ENCODE measurements around the gene CD83.

Gene CD83

DNA sequence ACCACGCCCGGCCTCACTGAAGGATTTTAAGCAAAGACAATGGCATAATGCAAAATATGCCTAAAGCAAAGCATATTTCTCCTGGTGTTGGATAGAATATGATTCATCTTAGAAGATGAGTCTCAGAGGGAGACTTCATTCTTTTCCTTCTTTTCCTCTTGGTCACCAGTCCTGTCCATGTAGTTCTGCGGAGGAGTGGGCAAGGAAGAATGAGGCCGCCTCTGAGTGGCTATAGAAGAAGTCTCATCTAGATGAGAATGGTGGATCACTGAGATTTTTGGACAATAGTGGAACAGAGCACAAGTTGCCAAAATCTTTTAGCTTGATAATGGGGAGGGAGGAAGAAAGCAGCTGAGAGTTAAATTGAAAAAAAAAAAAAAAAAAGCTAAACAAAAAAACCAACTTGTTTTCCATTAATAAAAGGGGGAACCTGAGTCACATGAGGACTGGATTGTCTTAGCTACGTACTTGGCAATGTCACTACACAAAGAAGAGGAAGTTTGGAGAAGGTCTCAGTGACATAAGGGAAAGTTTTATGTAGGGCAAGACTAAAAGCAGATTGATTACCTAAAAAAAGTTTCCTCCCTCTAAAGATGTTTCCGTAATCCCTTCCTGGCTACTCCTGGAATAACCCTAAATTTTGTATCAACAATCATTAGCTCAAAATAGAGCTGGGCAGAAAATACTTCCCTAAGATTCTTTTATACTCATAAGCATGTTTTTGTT, 6.0 kb downstream of the CD83 start:
- WGBS (ENCODE audit: insufficient coverage, insufficient read length), result no CpG with 5 or more reads among the region's 6 CpGs
- Histone ChIP-seq H3K9me3 (ENCODE audit: control insufficient read depth, insufficient read depth, low read length) (no peaks in the 10 kb centered on the region), H3K36me3 (ENCODE audit: control insufficient read depth, insufficient read depth, low read length) (no peaks in the 10 kb centered on the region), H3K4me1 (ENCODE audit: control insufficient read depth, insufficient read depth, low read length) (no peaks in the 10 kb centered on the region), H3K27ac (ENCODE audit: low read length) (no peak overlapping the region), H3K27me3 (ENCODE audit: control insufficient read depth, insufficient read depth, low read length) (no peaks in the 10 kb centered on the region), H3K4me3 (ENCODE audit: low read length) (no peak overlapping the region)
- no peak for DNase-seq (ENCODE audit: low read depth, low spot score)

DNA sequence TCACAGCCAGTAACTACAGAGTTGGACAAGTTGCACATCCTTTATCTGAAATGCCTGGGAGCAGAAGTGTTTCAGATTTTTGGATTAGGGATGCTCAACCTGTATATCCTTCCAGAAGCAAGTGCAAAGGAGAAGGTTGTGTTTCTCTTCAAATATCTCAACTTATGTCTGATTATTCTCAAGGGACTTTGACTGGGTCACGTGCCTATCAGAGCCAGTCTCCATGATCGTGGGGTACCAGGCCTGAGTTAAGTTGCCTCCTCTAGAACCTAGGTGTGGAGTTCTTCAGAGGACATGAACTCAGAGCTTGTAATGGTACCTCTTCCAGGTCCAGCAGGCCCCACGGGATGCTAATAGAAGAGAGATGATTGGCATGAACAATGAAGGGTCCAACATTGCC, 7.8 kb downstream of the CD83 start:
- Histone ChIP-seq H3K27ac (ENCODE audit: low read length) (no peak overlapping the region), H3K9me3 (ENCODE audit: control insufficient read depth, insufficient read depth, low read length) (no peaks in the 10 kb centered on the region)

GRCh38 chr6:14126191-14126590, 8.6 kb downstream of the CD83 start:
- WGBS (ENCODE audit: insufficient coverage, insufficient read length), result no CpG with 5 or more reads among the region's 5 CpGs

More for the DNA sequence above, 7.8 kb downstream of the CD83 start:
- WGBS (ENCODE audit: insufficient coverage, insufficient read length), result no CpG with 5 or more reads among the region's 3 CpGs
- no peak overlapping the region for H3K4me3 ChIP-seq (ENCODE audit: low read length)
- no peak for DNase-seq (ENCODE audit: low read depth, low spot score)
- H3K27me3 ChIP-seq (ENCODE audit: control insufficient read depth, insufficient read depth, low read length), result no peaks in the 10 kb centered on the region
- no peaks in the 10 kb centered on the region for H3K36me3 ChIP-seq (ENCODE audit: control insufficient read depth, insufficient read depth, low read length)
- peaks cover 2% of the 10 kb centered on the region; the same call in 1 of the 2 replicates for H3K4me1 ChIP-seq (ENCODE audit: control insufficient read depth, insufficient read depth, low read length)

DNA sequence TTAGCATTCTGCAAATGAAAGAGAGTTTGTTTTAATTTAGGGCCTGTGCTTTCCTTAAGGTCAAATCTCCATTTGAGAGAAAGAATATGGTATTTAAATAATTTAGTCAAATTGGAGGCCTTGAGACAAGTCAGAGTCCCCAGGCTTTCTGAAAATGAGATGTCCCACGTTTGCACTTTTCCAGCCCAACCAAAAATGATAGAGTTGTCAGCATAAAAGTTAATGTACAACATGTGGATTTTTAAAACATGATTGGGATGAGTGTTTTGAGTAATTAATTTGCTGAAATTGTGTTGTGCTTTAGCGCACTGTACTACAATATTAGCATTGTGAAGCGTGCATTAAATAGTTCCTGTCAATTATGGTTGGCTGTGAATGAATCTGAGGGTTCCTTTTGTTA, 10.0 kb downstream of the CD83 start:
- H3K36me3 ChIP-seq (ENCODE audit: control insufficient read depth, insufficient read depth, low read length), result no peaks in the 10 kb centered on the region
- H3K4me1 ChIP-seq (ENCODE audit: control insufficient read depth, insufficient read depth, low read length), result peaks cover 2% of the 10 kb centered on the region; the same call in 1 of the 2 replicates
- H3K27ac ChIP-seq (ENCODE audit: low read length), result no peak overlapping the region
- H3K4me3 ChIP-seq (ENCODE audit: low read length), result no peak overlapping the region
- no CpG with 5 or more reads among the region's 3 CpGs for WGBS (ENCODE audit: insufficient coverage, insufficient read length)
- H3K27me3 ChIP-seq (ENCODE audit: control insufficient read depth, insufficient read depth, low read length), result no peaks in the 10 kb centered on the region
- DNase-seq (ENCODE audit: low read depth, low spot score), result no peak
- H3K9me3 ChIP-seq (ENCODE audit: control insufficient read depth, insufficient read depth, low read length), result no peaks in the 10 kb centered on the region

More at GRCh38 chr6:14126191-14126590, 8.6 kb downstream of the CD83 start:
- no peak for DNase-seq (ENCODE audit: low read depth, low spot score)
- H3K4me3 ChIP-seq (ENCODE audit: low read length), result no peak overlapping the region
- no peak overlapping the region for H3K27ac ChIP-seq (ENCODE audit: low read length)
- H3K27me3 ChIP-seq (ENCODE audit: control insufficient read depth, insufficient read depth, low read length), result no peaks in the 10 kb centered on the region
- peaks cover 2% of the 10 kb centered on the region; the same call in 1 of the 2 replicates for H3K4me1 ChIP-seq (ENCODE audit: control insufficient read depth, insufficient read depth, low read length)
- no peaks in the 10 kb centered on the region for H3K36me3 ChIP-seq (ENCODE audit: control insufficient read depth, insufficient read depth, low read length)
- no peaks in the 10 kb centered on the region for H3K9me3 ChIP-seq (ENCODE audit: control insufficient read depth, insufficient read depth, low read length)

DNA sequence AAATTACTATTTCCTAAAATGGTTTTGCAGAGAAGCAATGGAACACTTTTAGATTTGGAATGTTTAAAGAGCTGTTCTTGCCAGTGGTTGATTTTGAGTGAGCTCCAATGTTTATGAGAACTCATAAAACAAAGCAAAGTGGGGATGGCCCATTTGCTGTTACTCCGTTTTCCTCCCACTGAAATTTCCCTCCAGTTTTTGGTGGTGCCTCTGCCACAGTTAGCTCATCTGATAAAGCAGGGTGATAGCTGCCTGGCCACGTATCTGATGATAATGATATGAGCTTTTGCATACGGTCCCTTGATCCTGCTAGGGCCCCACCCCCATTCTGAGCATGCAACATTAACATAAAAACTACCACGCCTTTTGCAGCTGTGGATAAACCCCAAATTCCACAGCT, 10.4 kb downstream of the CD83 start:
- WGBS (ENCODE audit: insufficient coverage, insufficient read length), result no CpG with 5 or more reads among the region's 4 CpGs
- Histone ChIP-seq H3K27ac (ENCODE audit: low read length) (no peak overlapping the region), H3K27me3 (ENCODE audit: control insufficient read depth, insufficient read depth, low read length) (no peaks in the 10 kb centered on the region), H3K4me3 (ENCODE audit: low read length) (no peak overlapping the region), H3K36me3 (ENCODE audit: control insufficient read depth, insufficient read depth, low read length) (no peaks in the 10 kb centered on the region), H3K9me3 (ENCODE audit: control insufficient read depth, insufficient read depth, low read length) (no peaks in the 10 kb centered on the region), H3K4me1 (ENCODE audit: control insufficient read depth, insufficient read depth, low read length) (peaks cover 2% of the 10 kb centered on the region; the same call in 1 of the 2 replicates)
- DNase-seq (ENCODE audit: low read depth, low spot score), result no peak

DNA sequence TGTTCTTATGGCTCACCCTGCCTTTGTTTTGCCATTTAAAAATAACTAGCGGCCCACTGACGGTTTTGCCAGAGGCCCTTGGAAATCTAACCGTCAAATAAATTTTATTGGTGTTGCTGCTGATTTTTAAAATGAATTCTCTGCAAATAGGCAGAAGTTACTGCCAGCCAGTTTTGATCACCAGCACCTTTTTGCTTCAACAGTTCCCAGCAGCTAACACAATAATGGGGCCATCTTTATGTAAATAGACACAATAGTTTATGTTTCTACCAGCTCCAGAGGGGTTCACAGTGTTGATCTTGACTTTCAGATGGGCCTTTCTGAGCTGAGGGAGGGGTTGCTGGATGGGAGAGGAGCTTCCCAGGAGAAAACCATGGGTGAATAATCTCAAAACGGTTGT, 11.2 kb downstream of the CD83 start:
- WGBS (ENCODE audit: insufficient coverage, insufficient read length), result no CpG with 5 or more reads among the region's 4 CpGs
- Histone ChIP-seq H3K27me3 (ENCODE audit: control insufficient read depth, insufficient read depth, low read length) (no peaks in the 10 kb centered on the region), H3K27ac (ENCODE audit: low read length) (no peak overlapping the region), H3K4me1 (ENCODE audit: control insufficient read depth, insufficient read depth, low read length) (peaks cover 2% of the 10 kb centered on the region; the same call in 1 of the 2 replicates), H3K9me3 (ENCODE audit: control insufficient read depth, insufficient read depth, low read length) (no peaks in the 10 kb centered on the region), H3K36me3 (ENCODE audit: control insufficient read depth, insufficient read depth, low read length) (no peaks in the 10 kb centered on the region), H3K4me3 (ENCODE audit: low read length) (no peak overlapping the region)
- DNase-seq (ENCODE audit: low read depth, low spot score), result no peak

DNA sequence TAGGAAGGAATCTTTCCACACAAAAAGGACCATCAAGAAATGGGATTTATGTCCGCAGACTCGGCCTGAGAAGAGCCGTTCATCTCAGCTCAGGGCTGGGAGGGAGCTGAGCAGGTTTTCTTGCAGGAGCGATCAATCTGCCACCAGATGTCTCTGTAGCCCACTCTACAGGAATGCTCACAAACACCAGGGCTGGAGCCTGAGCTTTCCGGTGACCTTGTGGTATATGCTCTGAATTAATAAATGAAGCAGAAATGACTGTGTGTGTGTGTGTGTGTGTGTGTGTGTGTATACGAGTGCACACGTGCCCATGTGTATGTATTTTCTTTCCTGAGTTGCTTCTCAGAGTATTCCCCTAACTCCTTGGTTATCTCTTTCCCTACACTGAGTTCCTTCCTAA, 12.0 kb downstream of the CD83 start:
- Histone ChIP-seq H3K36me3 (ENCODE audit: control insufficient read depth, insufficient read depth, low read length) (no peaks in the 10 kb centered on the region), H3K9me3 (ENCODE audit: control insufficient read depth, insufficient read depth, low read length) (no peaks in the 10 kb centered on the region), H3K4me3 (ENCODE audit: low read length) (no peak overlapping the region), H3K27ac (ENCODE audit: low read length) (no peak overlapping the region), H3K27me3 (ENCODE audit: control insufficient read depth, insufficient read depth, low read length) (no peaks in the 10 kb centered on the region), H3K4me1 (ENCODE audit: control insufficient read depth, insufficient read depth, low read length) (peaks cover 2% of the 10 kb centered on the region; the same call in 1 of the 2 replicates)
- DNase-seq (ENCODE audit: low read depth, low spot score), result peak; percentile 31
- WGBS (ENCODE audit: insufficient coverage, insufficient read length), result no CpG with 5 or more reads among the region's 7 CpGs

DNA sequence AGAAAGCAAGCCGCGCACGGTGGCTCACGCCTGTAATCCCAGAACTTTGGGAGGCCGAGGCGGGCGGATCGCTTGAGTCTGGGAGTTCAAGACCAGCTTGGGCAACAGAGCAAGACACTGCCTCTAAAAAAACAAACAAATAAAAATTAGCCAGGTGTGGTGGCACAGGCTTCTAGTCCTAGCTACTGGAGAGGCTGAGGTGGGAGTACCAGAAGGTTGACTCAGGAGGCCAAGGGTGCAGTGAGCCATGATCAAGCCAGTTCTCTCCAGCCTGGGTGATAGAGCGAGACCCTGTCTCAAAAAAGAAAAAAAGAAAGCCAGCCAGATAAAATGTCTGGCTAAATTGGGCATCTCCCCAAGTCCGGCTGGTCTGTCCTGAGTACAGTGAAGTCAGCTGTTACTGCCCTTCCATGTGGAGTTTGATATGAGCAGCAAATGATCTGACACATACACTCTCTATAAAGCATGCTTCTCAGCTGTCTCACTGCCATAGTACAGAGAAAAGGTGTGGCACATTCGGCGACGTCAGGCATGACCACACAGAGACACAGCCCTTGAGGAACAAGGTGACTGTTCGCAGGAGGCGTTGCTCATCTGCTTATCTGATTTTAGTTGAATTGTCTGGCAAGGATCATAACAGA, 13.0 kb downstream of the CD83 start:
- Histone ChIP-seq H3K27me3 (ENCODE audit: control insufficient read depth, insufficient read depth, low read length) (no peaks in the 10 kb centered on the region), H3K4me3 (ENCODE audit: low read length) (no peak overlapping the region), H3K27ac (ENCODE audit: low read length) (no peak overlapping the region), H3K9me3 (ENCODE audit: control insufficient read depth, insufficient read depth, low read length) (no peaks in the 10 kb centered on the region), H3K4me1 (ENCODE audit: control insufficient read depth, insufficient read depth, low read length) (peaks cover 2% of the 10 kb centered on the region; the same call in 1 of the 2 replicates), H3K36me3 (ENCODE audit: control insufficient read depth, insufficient read depth, low read length) (no peaks in the 10 kb centered on the region)
- DNase-seq (ENCODE audit: low read depth, low spot score), result no peak
- WGBS (ENCODE audit: insufficient coverage, insufficient read length), result no CpG with 5 or more reads among the region's 15 CpGs

DNA sequence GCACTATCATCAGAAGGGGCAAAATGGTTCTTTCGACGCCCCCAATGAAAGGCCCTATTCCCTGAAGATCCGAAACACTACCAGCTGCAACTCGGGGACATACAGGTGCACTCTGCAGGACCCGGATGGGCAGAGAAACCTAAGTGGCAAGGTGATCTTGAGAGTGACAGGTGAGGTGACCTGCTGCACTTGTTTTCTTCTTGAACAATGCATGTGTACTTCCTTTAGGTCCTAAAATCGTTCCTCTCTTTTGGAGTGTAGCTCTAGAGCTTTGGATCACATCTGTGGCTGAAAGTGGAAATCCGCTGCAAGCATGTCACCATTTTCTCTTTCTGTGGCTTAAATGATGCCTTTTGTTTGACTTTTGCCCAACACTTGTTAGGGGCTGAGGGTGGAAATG, 14.0 kb downstream of the CD83 start:
- Histone ChIP-seq H3K9me3 (ENCODE audit: control insufficient read depth, insufficient read depth, low read length) (no peaks in the 10 kb centered on the region), H3K4me3 (ENCODE audit: low read length) (no peak overlapping the region), H3K36me3 (ENCODE audit: control insufficient read depth, insufficient read depth, low read length) (no peaks in the 10 kb centered on the region), H3K27me3 (ENCODE audit: control insufficient read depth, insufficient read depth, low read length) (no peaks in the 10 kb centered on the region), H3K4me1 (ENCODE audit: control insufficient read depth, insufficient read depth, low read length) (peaks cover 2% of the 10 kb centered on the region; the same call in 1 of the 2 replicates), H3K27ac (ENCODE audit: low read length) (no peak overlapping the region)
- DNase-seq (ENCODE audit: low read depth, low spot score), result no peak
- no CpG with 5 or more reads among the region's 7 CpGs for WGBS (ENCODE audit: insufficient coverage, insufficient read length)

GRCh38 chr6:14132244-14132920, 14.8 kb downstream of the CD83 start:
- Histone ChIP-seq H3K9me3 (ENCODE audit: control insufficient read depth, insufficient read depth, low read length) (no peaks in the 10 kb centered on the region), H3K36me3 (ENCODE audit: control insufficient read depth, insufficient read depth, low read length) (no peaks in the 10 kb centered on the region), H3K27me3 (ENCODE audit: control insufficient read depth, insufficient read depth, low read length) (no peaks in the 10 kb centered on the region), H3K27ac (ENCODE audit: low read length) (no peak overlapping the region), H3K4me1 (ENCODE audit: control insufficient read depth, insufficient read depth, low read length) (peaks cover 2% of the 10 kb centered on the region; the same call in 1 of the 2 replicates), H3K4me3 (ENCODE audit: low read length) (no peak overlapping the region)
- WGBS (ENCODE audit: insufficient coverage, insufficient read length), result no CpG with 5 or more reads among the region's 10 CpGs
- DNase-seq (ENCODE audit: low read depth, low spot score), result no peak
